H1 (cell line): Measurements from ENCODE around the gene ATP6V1C2. TPM values are rescaled to one million over a fixed set of nuclear protein-coding genes. Genes with fewer than 3 reads are reported as not detected.

Experiments used
- CTCF ChIA-PET: fragments of 300-600 bp; sonication (Branson Sonifier 250); formaldehyde crosslinking; loops from one replicate; lab custom pipeline; 2021; ENCODE audit not compliant: partially characterized antibody; lab: Charles Lee
- POLR2A ChIA-PET: fragments of 300-600 bp; sonication (Branson Sonifier 250); formaldehyde crosslinking; loops from one replicate; lab custom pipeline; 2021; ENCODE audit warnings: inconsistent platforms; ENCODE audit not compliant: partially characterized antibody; lab: Charles Lee
- DNase-seq, 2 experiments: peaks; one replicate each; pipeline versions ENCODE4 v3.0.0 to v3.0.0-alpha.2; 2010 to 2022; ENCODE audit warnings: low spot score in 2 of 2, low read depth in 1 of 2, mixed read lengths in 1 of 2
- FAIRE-seq: peaks from 2 replicates; lab custom pipeline; 2011; peaks lifted over from hg19 to GRCh38; lab: Jason Lieb, UNC
- H2AFZ ChIP-seq: 2 replicates; pipeline ENCODE4 v1.8.1; 2012; ENCODE audit warnings: low read length, inconsistent platforms
- H2AK5ac ChIP-seq: 2 replicates; pipeline ENCODE4 v1.6.1; 2013; ENCODE audit warnings: low read depth, low read length
- H2BK120ac ChIP-seq: replicated peaks from 2 replicates; pipeline ENCODE3; 2013; ENCODE audit warnings: low read depth, low read length, inconsistent platforms
- H2BK12ac ChIP-seq: 2 replicates; pipeline ENCODE4 v1.6.1; 2013; ENCODE audit warnings: low read depth, low read length
- H2BK15ac ChIP-seq: 2 replicates; pipeline ENCODE4 v1.6.1; 2013; ENCODE audit warnings: low read length
- H2BK20ac ChIP-seq: 2 replicates; pipeline ENCODE4 v1.6.1; 2013; ENCODE audit warnings: low read length
- H2BK5ac ChIP-seq: 2 replicates; pipeline ENCODE4 v1.6.1; 2013; ENCODE audit warnings: low read depth, low read length
- H3K14ac ChIP-seq: 2 replicates; pipeline ENCODE4 v1.6.1; 2013; ENCODE audit warnings: inconsistent platforms; ENCODE audit not compliant: insufficient read length
- H3K18ac ChIP-seq: 2 replicates; pipeline ENCODE4 v1.6.1; 2013; ENCODE audit warnings: low read length; ENCODE audit errors: extremely low read depth
- H3K23ac ChIP-seq: 2 replicates; pipeline ENCODE4 v1.6.1; 2013; ENCODE audit warnings: inconsistent platforms; ENCODE audit not compliant: insufficient read length
- H3K23me2 ChIP-seq: 2 replicates; pipeline ENCODE4 v1.6.1; 2013; ENCODE audit warnings: low read depth, low read length
- H3K27ac ChIP-seq: 2 replicates; pipeline ENCODE4 v1.6.1; 2011; ENCODE audit warnings: low read depth, low read length, inconsistent platforms
- H3K27me3 ChIP-seq, 4 experiments: replicated peaks in 1 of 4; 1 replicate in 1 of 4; 2 replicates in 3 of 4; pipeline versions ENCODE4 v1.6.1 to v1.8.1; 2011 to 2013; ENCODE audit warnings: low read length in 3 of 4, mild to moderate bottlenecking in 3 of 4, inconsistent platforms in 2 of 4, mixed read lengths in 2 of 4, moderate library complexity in 1 of 4; ENCODE audit not compliant: control insufficient read depth in 3 of 4, insufficient read depth in 3 of 4; ENCODE audit errors: extremely low read depth in 1 of 4
- H3K36me3 ChIP-seq, 4 experiments: 2 replicates each; pipeline versions ENCODE4 v1.6.1 to v1.8.1; 2011 to 2013; ENCODE audit warnings: mild to moderate bottlenecking in 4 of 4, low read length in 3 of 4, moderate library complexity in 2 of 4, control low read depth in 1 of 4, inconsistent platforms in 1 of 4; ENCODE audit not compliant: insufficient read depth in 4 of 4, control insufficient read depth in 2 of 4
- H3K4ac ChIP-seq: replicated peaks from 2 replicates; pipeline ENCODE3; 2013; ENCODE audit warnings: low read length, low read depth, mixed read lengths, inconsistent platforms; ENCODE audit not compliant: insufficient read length
- H3K4me1 ChIP-seq, 4 experiments: replicated peaks in 1 of 4; 1 replicate in 1 of 4; 2 replicates in 3 of 4; pipeline versions ENCODE4 v1.6.1 to v1.8.1; 2011 to 2013; ENCODE audit warnings: low read length in 3 of 4, inconsistent platforms in 2 of 4, mixed read lengths in 1 of 4; ENCODE audit not compliant: insufficient read depth in 4 of 4, control insufficient read depth in 3 of 4
- H3K4me2 ChIP-seq, 2 experiments: 2 replicates each; pipeline versions ENCODE4 v1.6.1 to v1.8.1; 2011 to 2013; ENCODE audit warnings: low read depth in 2 of 2, low read length in 2 of 2, control low read depth in 1 of 2, inconsistent platforms in 1 of 2, mild to moderate bottlenecking in 1 of 2; ENCODE audit not compliant: insufficient read depth in 1 of 2
- H3K4me3 ChIP-seq, 4 experiments: fragments of 200-600, 300-600 bp in 1 of 4; sonication (generic), shearing (Covaris generic), sonication (Bioruptor Twin) in 1 of 4; 2 replicates each; pipeline versions ENCODE4 v1.5.1 to v1.8.1; 2011 to 2016; ENCODE audit warnings: low read length in 4 of 4, low read depth in 3 of 4, control low read depth in 2 of 4, inconsistent platforms in 2 of 4, mild to moderate bottlenecking in 2 of 4, mixed read lengths in 1 of 4, moderate library complexity in 1 of 4; ENCODE audit not compliant: insufficient read depth in 2 of 4; ENCODE audit errors: extremely low read depth in 1 of 4
- H3K56ac ChIP-seq: replicated peaks from 2 replicates; pipeline ENCODE3; 2013; ENCODE audit warnings: low read depth, mild to moderate bottlenecking, mixed read lengths, low read length, inconsistent platforms; ENCODE audit not compliant: insufficient read length
- H3K79me1 ChIP-seq: 2 replicates; pipeline ENCODE4 v1.6.1; 2013; ENCODE audit warnings: low read depth, low read length, control low read depth
- H3K79me2 ChIP-seq, 2 experiments: 2 replicates each; pipeline versions ENCODE4 v1.6.1 to v1.8.1; 2012 to 2013; ENCODE audit warnings: low read length in 2 of 2, mild to moderate bottlenecking in 2 of 2, inconsistent platforms in 1 of 2; ENCODE audit not compliant: insufficient read depth in 2 of 2, control insufficient read depth in 1 of 2
- H3K9ac ChIP-seq, 4 experiments: replicated peaks in 1 of 4; 1 replicate in 1 of 4; 2 replicates in 3 of 4; pipeline versions ENCODE4 v1.6.1 to v1.8.1; 2011 to 2013; ENCODE audit warnings: low read depth in 3 of 4, low read length in 3 of 4, control low read depth in 2 of 4, mild to moderate bottlenecking in 2 of 4, moderate library complexity in 2 of 4, inconsistent platforms in 1 of 4; ENCODE audit errors: extremely low read depth in 1 of 4
- H3K9me3 ChIP-seq, 2 experiments: 2 replicates each; pipeline versions ENCODE4 v1.6.1 to v1.8.1; 2012 to 2013; ENCODE audit warnings: mild to moderate bottlenecking in 2 of 2, moderate library complexity in 2 of 2, control low read depth in 1 of 2, inconsistent platforms in 1 of 2, low read depth in 1 of 2, low read length in 1 of 2, mixed read lengths in 1 of 2; ENCODE audit not compliant: insufficient read depth in 2 of 2
- H4K20me1 ChIP-seq, 2 experiments: replicated peaks in 1 of 2; 2 replicates each; pipeline versions ENCODE3 to v1.8.1; 2011 to 2013; ENCODE audit warnings: inconsistent platforms in 2 of 2, low read length in 2 of 2, mild to moderate bottlenecking in 1 of 2; ENCODE audit not compliant: insufficient read depth in 2 of 2, control insufficient read depth in 1 of 2
- H4K5ac ChIP-seq: 2 replicates; pipeline ENCODE4 v1.6.1; 2013; ENCODE audit warnings: low read length, low read depth, mixed read lengths, inconsistent platforms; ENCODE audit not compliant: insufficient read length
- H4K8ac ChIP-seq: 2 replicates; pipeline ENCODE4 v1.8.0; 2013; ENCODE audit warnings: mild to moderate bottlenecking, moderate library complexity, low read length, inconsistent platforms; ENCODE audit not compliant: insufficient read depth; ENCODE audit errors: extremely low read depth
- H4K91ac ChIP-seq: replicated peaks from 2 replicates; pipeline ENCODE3; 2013; ENCODE audit warnings: low read length, mixed read lengths, inconsistent platforms; ENCODE audit not compliant: insufficient read length
- CHD2 ChIP-seq: IDR thresholded peaks from 2 replicates; pipeline ENCODE4 v1.6.1; 2012; ENCODE audit warnings: low read length, improper control_type of control experiment
- CREB1 ChIP-seq: IDR thresholded peaks from 2 replicates; pipeline ENCODE4 v1.6.1; 2012; ENCODE audit warnings: inconsistent platforms
- CTCF ChIP-seq, 3 experiments: IDR thresholded peaks; 1 replicate in 2 of 3; 2 replicates in 1 of 3; pipeline versions ENCODE4 v1.5.1 to v1.6.1; 2011; ENCODE audit warnings: low read length in 3 of 3, mild to moderate bottlenecking in 3 of 3, inconsistent platforms in 2 of 3, low read depth in 1 of 3, moderate library complexity in 1 of 3; ENCODE audit not compliant: insufficient read depth in 1 of 3; ENCODE audit errors: control extremely low read depth in 1 of 3
- FOSL1 ChIP-seq: IDR thresholded peaks from 2 replicates; pipeline ENCODE4 v1.6.1; 2011; ENCODE audit warnings: mild to moderate bottlenecking, low read depth, low read length, moderate library complexity; ENCODE audit not compliant: insufficient read depth
- RAD21 ChIP-seq, 2 experiments: IDR thresholded peaks in 1 of 2; conservative IDR thresholded peaks in 1 of 2; 2 replicates each; pipeline ENCODE4 v1.6.1; 2011; ENCODE audit warnings: low read depth in 2 of 2, low read length in 2 of 2, improper control_type of control experiment in 1 of 2, inconsistent platforms in 1 of 2, mild to moderate bottlenecking in 1 of 2, moderate library complexity in 1 of 2
- WGBS, 2 experiments: shearing (Covaris generic) in 1 of 2; methylation state at CpG; one replicate each; pipeline versions ENCODE4 v1.1.6 to v1.1.7; 2013 to 2015; ENCODE audit warnings: low lambda C conversion rate in 2 of 2, mixed read lengths in 2 of 2, inconsistent platforms in 1 of 2, low coverage in 1 of 2, missing lambda C conversion rate in 1 of 2; ENCODE audit not compliant: insufficient replicate concordance in 2 of 2, insufficient coverage in 1 of 2, insufficient read length in 1 of 2; ENCODE audit errors: extremely low coverage in 1 of 2, missing lambda C conversion rate in 1 of 2; 5-methylcytosine and 5-hydroxymethylcytosine counted together
- polyA plus RNA-seq, 7 experiments: library from polyadenylated mRNA; depleted of rRNA in 3 of 7; stranded (reverse) in 5 of 7; unstranded in 2 of 7; fragments of >200 nt in 5 of 7; fragments of 200-250 nt in 2 of 7; gene quantifications; 1 replicate in 5 of 7; 2 replicates in 1 of 7; 4 replicates in 1 of 7; pipeline versions ENCODE4 v1.2.1 to v1.2.3, GENCODE V29; 2011 to 2013; ENCODE audit warnings: missing spikeins in 2 of 7, mixed read lengths in 2 of 7
- total RNA-seq: library from RNA; stranded (reverse); fragmentation: NEBNext Ultra II Directional; extraction: Animal tissue kit (Norgen Biotek cat#: 25700); gene quantifications from 2 replicates; pipeline ENCODE4 v1.2.1, GENCODE V29; 2021

The ATP6V1C2 gene
- total and polyA plus RNA-seq, 2 of the 8 experiments (the other 6 are each of a cell fraction or from before 2014, with no cell fraction given), result 0.29 to 0.74 TPM

GRCh38 chr2:10798783-10799182 lies 77.4 kb downstream of the ATP6V1C2 start:
- FAIRE-seq (no peak), DNase-seq (no peak)
- POLR2A ChIA-PET, result no interaction called here
- H3K4me3 ChIP-seq, result no peak overlapping the region
- H2BK12ac ChIP-seq, result no peak overlapping the region
- no peak overlapping the region for H2BK15ac ChIP-seq
- H3K79me2 ChIP-seq, result peaks cover 11 to 82% of the 10 kb centered on the region in 2 experiments
- H3K9ac ChIP-seq, result no peak overlapping the region
- H3K18ac ChIP-seq, result no peak overlapping the region
- no peak overlapping the region for H3K4me2 ChIP-seq
- H2BK5ac ChIP-seq, result no peak overlapping the region
- peaks cover 5 to 73% (median 35%) of the 10 kb centered on the region in 4 experiments; a peak in 7 of 8 replicates for H3K36me3 ChIP-seq
- H3K4me1 ChIP-seq, result no peaks in the 10 kb centered on the region
- TF ChIP-seq RAD21 (IDR thresholded peaks at IDR 0.05 in 1 of 2, conservative IDR thresholded peaks at IDR 0.05 in 1 of 2; ENCODE audit: low read depth in 2 of 2, low read length in 2 of 2) (peak in 1 of 2 experiments; percentile 16; a peak in 1 of 4 replicates), CREB1 (no peak), CTCF (IDR thresholded peaks at IDR 0.05; ENCODE audit: control extremely low read depth in 1 of 3, insufficient read depth in 1 of 3, low read depth in 1 of 3, low read length in 3 of 3) (peak in 2 of 3 experiments; percentile 29 to 40; a peak in 3 of 4 replicates), FOSL1 (no peak), CHD2 (no peak)
- H2BK120ac ChIP-seq, result no peak overlapping the region
- no peak overlapping the region for H2AK5ac ChIP-seq
- no peak overlapping the region for H3K4ac ChIP-seq
- no peak overlapping the region for H3K56ac ChIP-seq
- H3K27me3 ChIP-seq, result no peaks in the 10 kb centered on the region
- no peak overlapping the region for H3K27ac ChIP-seq
- H3K23me2 ChIP-seq, result no peaks in the 10 kb centered on the region
- H4K5ac ChIP-seq, result no peak overlapping the region
- H2AFZ ChIP-seq, result no peak overlapping the region
- 71% methylated on average over 8 of the region's 8 CpGs; no CpG with 5 or more reads in 1 of the 2 experiments for WGBS, 2 experiments
- no peak overlapping the region for H3K23ac ChIP-seq
- H4K8ac ChIP-seq, result no peak overlapping the region
- H3K79me1 ChIP-seq, result peaks cover 10% of the 10 kb centered on the region; the same call in 1 of the 2 replicates
- H4K91ac ChIP-seq, result no peak overlapping the region
- CTCF ChIA-PET, result interaction anchor here (0.6 to 4.2 kb wide), 11 partner anchors 10 to 820 kb away, joined by 3 to 13 read pairs (median 4); no protein-coding TSS in a partner anchor
- H3K9me3 ChIP-seq, result no peaks in the 10 kb centered on the region
- H3K14ac ChIP-seq, result no peak overlapping the region
- peaks cover 4 to 18% of the 10 kb centered on the region in 2 experiments for H4K20me1 ChIP-seq
- no peak overlapping the region for H2BK20ac ChIP-seq
